Measurements from ENCODE around the gene KRTAP10-3. TPM values are rescaled to one million over a fixed set of nuclear protein-coding genes. Genes with fewer than 3 reads are reported as not detected.

The KRTAP10-3 gene
- total and polyA plus RNA-seq, 2 of the 13 experiments (the other 11 are each of a cell fraction or from before 2014, with no cell fraction given), result not detected

GRCh38 chr21:44517175-44517899 lies 41.3 kb downstream of the KRTAP10-3 start (continued):
- TF ChIP-seq ZNF609 (CRISPR knock-in tag; IDR thresholded peaks at IDR 0.05; ENCODE audit: borderline replicate concordance), result no peak
- no peak for TF ChIP-seq SOX13 (IDR thresholded peaks at IDR 0.05)
- TF ChIP-seq SOX13 (CRISPR knock-in tag; conservative IDR thresholded peaks at IDR 0.05 in 1 of 2, IDR thresholded peaks at IDR 0.05 in 1 of 2), result no peak
- no peak for TF ChIP-seq HOXA5 (CRISPR knock-in tag; IDR thresholded peaks at IDR 0.05)
- TF ChIP-seq ARID2 (CRISPR knock-in tag; IDR thresholded peaks at IDR 0.05; ENCODE audit: borderline replicate concordance), result no peak
- no peak for TF ChIP-seq TBX3 (IDR thresholded peaks at IDR 0.05; ENCODE audit: borderline replicate concordance)
- 0 out of 2 replicates have a peak, but pooled peaks have one; percentile 10 for TF ChIP-seq ZNF629 (CRISPR knock-in tag; conservative IDR thresholded peaks at IDR 0.05)
- peak; percentile 14; the same call in 1 of the 2 replicates for TF ChIP-seq ZNF431 (CRISPR knock-in tag; IDR thresholded peaks at IDR 0.05; ENCODE audit: borderline replicate concordance, low read depth)
- no peak for TF ChIP-seq CCAR2 (optimal IDR thresholded peaks at IDR 0.05; ENCODE audit: low read depth, low read length)
- no peak for TF ChIP-seq SIN3B (IDR thresholded peaks at IDR 0.05; ENCODE audit: low read length)
- no peak for TF ChIP-seq NR2F6 (IDR thresholded peaks at IDR 0.05)
- no peak for TF ChIP-seq NR2F6 (CRISPR knock-in tag; IDR thresholded peaks at IDR 0.05)
- no peak for TF ChIP-seq ZNF782 (CRISPR knock-in tag; IDR thresholded peaks at IDR 0.05; ENCODE audit: borderline replicate concordance)
- TF ChIP-seq ZNF124 (CRISPR knock-in tag; IDR thresholded peaks at IDR 0.05), result no peak
- TF ChIP-seq ZNF841 (CRISPR knock-in tag; IDR thresholded peaks at IDR 0.05; ENCODE audit: borderline replicate concordance), result no peak
- TF ChIP-seq GATAD1 (CRISPR knock-in tag; IDR thresholded peaks at IDR 0.05), result peak; percentile 89
- no peak for TF ChIP-seq DPF2 (CRISPR knock-in tag; IDR thresholded peaks at IDR 0.05; ENCODE audit: borderline replicate concordance, low read depth)
- TF ChIP-seq KLF15 (CRISPR knock-in tag; IDR thresholded peaks at IDR 0.05; ENCODE audit: borderline replicate concordance), result no peak
- peak; percentile 41; the same call in 1 of the 2 replicates for TF ChIP-seq ZGPAT (CRISPR knock-in tag; IDR thresholded peaks at IDR 0.05)
- no peak for TF ChIP-seq CENPBD1 (CRISPR knock-in tag; IDR thresholded peaks at IDR 0.05; ENCODE audit: borderline replicate concordance, low read depth)
- no peak for TF ChIP-seq ZFP82 (CRISPR knock-in tag; IDR thresholded peaks at IDR 0.05; ENCODE audit: borderline replicate concordance)
- no peak for TF ChIP-seq ZNF737 (CRISPR knock-in tag; IDR thresholded peaks at IDR 0.05; ENCODE audit: borderline replicate concordance)
- TF ChIP-seq ZNF879 (CRISPR knock-in tag; IDR thresholded peaks at IDR 0.05), result no peak
- TF ChIP-seq ZNF44 (CRISPR knock-in tag; IDR thresholded peaks at IDR 0.05), result no peak
